ACC112 (cell line): Measurements from ENCODE around the gene POLR2H.

Experiments used
- H2AFZ ChIP-seq: fragments of 200-600 bp; sonication (generic); one replicate; pipeline ENCODE4 v1.6.0; 2017; ENCODE audit warnings: antibody characterized with exemption, low read length; ENCODE audit not compliant: unreplicated experiment
- H3K27ac ChIP-seq: fragments of 200-600 bp; sonication (generic); 2 replicates; pipeline ENCODE4 v1.5.1; 2014; ENCODE audit warnings: low read depth, mild to moderate bottlenecking, antibody characterized with exemption, low read length, moderate library complexity
- H3K27me3 ChIP-seq: fragments of 200-600 bp; sonication (generic); 2 replicates; pipeline ENCODE4 v1.6.1; 2014; ENCODE audit warnings: mild to moderate bottlenecking, antibody characterized with exemption, low read length, moderate library complexity, mixed read lengths; ENCODE audit not compliant: insufficient read depth
- H3K36me3 ChIP-seq: fragments of 200-600 bp; sonication (generic); 2 replicates; pipeline ENCODE4 v1.6.1; 2016; ENCODE audit warnings: mild to moderate bottlenecking, antibody characterized with exemption, low read length, moderate library complexity, mixed read lengths; ENCODE audit not compliant: insufficient read depth
- H3K4me1 ChIP-seq: fragments of 200-600 bp; sonication (generic); one replicate; pipeline ENCODE4 v1.6.1; 2016; ENCODE audit warnings: low read length, mixed read lengths; ENCODE audit not compliant: insufficient read depth, unreplicated experiment, control insufficient read depth
- H3K4me3 ChIP-seq: fragments of 200-600 bp; sonication (generic); 2 replicates; pipeline ENCODE4 v1.5.1; 2014; ENCODE audit warnings: mild to moderate bottlenecking, low read depth, low read length
- H3K79me2 ChIP-seq: fragments of 200-600 bp; sonication (generic); one replicate; pipeline ENCODE4 v1.6.0; 2016; ENCODE audit warnings: low read length; ENCODE audit not compliant: control insufficient read depth, unreplicated experiment, insufficient read depth

Gene POLR2H

GRCh38 chr3:184381261-184382224, 20.0 kb downstream of the POLR2H start:
- no peaks in the 10 kb centered on the region for H3K4me1 ChIP-seq
- H3K4me3 ChIP-seq = no peak overlapping the region
- no peaks in the 10 kb centered on the region for H3K36me3 ChIP-seq
- no peak overlapping the region for H3K27ac ChIP-seq
- H3K27me3 ChIP-seq = peaks cover 47% of the 10 kb centered on the region
- H2AFZ ChIP-seq = no peak overlapping the region
- no peaks in the 10 kb centered on the region for H3K79me2 ChIP-seq

- H2AFZ ChIP-seq = no peak overlapping the region
- H3K27me3 ChIP-seq = peaks cover 42% of the 10 kb centered on the region
- H3K4me1 ChIP-seq = no peaks in the 10 kb centered on the region
- no peak overlapping the region for H3K27ac ChIP-seq
- no peaks in the 10 kb centered on the region for H3K79me2 ChIP-seq
- no peak overlapping the region for H3K4me3 ChIP-seq
- H3K36me3 ChIP-seq = no peaks in the 10 kb centered on the region
Measured at GRCh38 chr3:184382326-184383032, 21.0 kb downstream of the POLR2H start.

- H3K27ac ChIP-seq = no peak overlapping the region
- no peaks in the 10 kb centered on the region for H3K79me2 ChIP-seq
- no peaks in the 10 kb centered on the region for H3K4me1 ChIP-seq
- H3K4me3 ChIP-seq = no peak overlapping the region
- H3K36me3 ChIP-seq = no peaks in the 10 kb centered on the region
- H3K27me3 ChIP-seq = peaks cover 35% of the 10 kb centered on the region
- no peak overlapping the region for H2AFZ ChIP-seq
Measured at GRCh38 chr3:184383033-184383740, 21.7 kb downstream of the POLR2H start.

GRCh38 chr3:184384342-184384741, 22.8 kb downstream of the POLR2H start:
- H3K27me3 ChIP-seq = peaks cover 23% of the 10 kb centered on the region
- no peak overlapping the region for H3K27ac ChIP-seq
- H3K4me1 ChIP-seq = no peaks in the 10 kb centered on the region
- H2AFZ ChIP-seq = no peak overlapping the region
- no peaks in the 10 kb centered on the region for H3K79me2 ChIP-seq
- no peaks in the 10 kb centered on the region for H3K36me3 ChIP-seq
- H3K4me3 ChIP-seq = no peak overlapping the region

GRCh38 chr3:184384856-184385422, 23.4 kb downstream of the POLR2H start:
- Histone ChIP-seq H3K79me2 (no peaks in the 10 kb centered on the region), H3K4me3 (no peak overlapping the region), H3K27ac (no peak overlapping the region), H3K36me3 (no peaks in the 10 kb centered on the region), H2AFZ (no peak overlapping the region), H3K4me1 (no peaks in the 10 kb centered on the region), H3K27me3 (peaks cover 21% of the 10 kb centered on the region)

GRCh38 chr3:184386047-184386806, 24.7 kb downstream of the POLR2H start:
- H3K27ac ChIP-seq = no peak overlapping the region
- H3K4me1 ChIP-seq = no peaks in the 10 kb centered on the region
- H3K4me3 ChIP-seq = no peak overlapping the region
- H3K79me2 ChIP-seq = no peaks in the 10 kb centered on the region
- H2AFZ ChIP-seq = no peak overlapping the region
- H3K27me3 ChIP-seq = peaks cover 24% of the 10 kb centered on the region
- H3K36me3 ChIP-seq = no peaks in the 10 kb centered on the region

- H2AFZ ChIP-seq = no peak overlapping the region
- peaks cover 18% of the 10 kb centered on the region for H3K27me3 ChIP-seq
- H3K4me1 ChIP-seq = no peaks in the 10 kb centered on the region
- H3K4me3 ChIP-seq = no peak overlapping the region
- no peaks in the 10 kb centered on the region for H3K79me2 ChIP-seq
- H3K36me3 ChIP-seq = no peaks in the 10 kb centered on the region
- no peak overlapping the region for H3K27ac ChIP-seq
Measured at GRCh38 chr3:184387174-184387714, 25.7 kb downstream of the POLR2H start.

GRCh38 chr3:184388164-184388935, 26.8 kb downstream of the POLR2H start:
- Histone ChIP-seq H3K27me3 (peaks cover 16% of the 10 kb centered on the region), H2AFZ (no peak overlapping the region), H3K36me3 (no peaks in the 10 kb centered on the region), H3K27ac (no peak overlapping the region), H3K4me3 (no peak overlapping the region), H3K4me1 (no peaks in the 10 kb centered on the region), H3K79me2 (no peaks in the 10 kb centered on the region)

GRCh38 chr3:184388936-184389230, 27.4 kb downstream of the POLR2H start:
- no peaks in the 10 kb centered on the region for H3K4me1 ChIP-seq
- no peak overlapping the region for H2AFZ ChIP-seq
- no peak overlapping the region for H3K27ac ChIP-seq
- no peaks in the 10 kb centered on the region for H3K36me3 ChIP-seq
- no peak overlapping the region for H3K4me3 ChIP-seq
- H3K79me2 ChIP-seq = no peaks in the 10 kb centered on the region
- peaks cover 19% of the 10 kb centered on the region for H3K27me3 ChIP-seq
